OCI-LY7 (cell line): ENCODE data around the gene SUSD4. TPM values are rescaled to one million over a fixed set of nuclear protein-coding genes. Genes with fewer than 3 reads are reported as not detected.

ENCODE experiments used
- BruUV-seq: library from RNA; stranded (reverse); fragments of 400-500 nt; replicated peaks from 2 replicates; lab custom pipeline; 2021; lab: Mats Ljungman, UMichigan
- CTCF ChIA-PET: fragments of 300-600 bp; sonication (Branson Sonifier 250); formaldehyde crosslinking; loops from one replicate; lab custom pipeline; 2022; ENCODE audit warnings: antibody characterized with exemption; ENCODE audit not compliant: unreplicated experiment; lab: Charles Lee
- POLR2A ChIA-PET: fragments of 300-600 bp; sonication (Branson Sonifier 250); formaldehyde crosslinking; loops from one replicate; lab custom pipeline; 2022; ENCODE audit warnings: antibody characterized with exemption; lab: Charles Lee
- DNase-seq: peaks from one replicate; pipeline ENCODE4 v3.0.0-alpha.2; 2015; ENCODE audit warnings: low spot score
- H2AFZ ChIP-seq: fragments of 200-600 bp; sonication (generic), shearing (Covaris generic); 2 replicates; pipeline ENCODE4 v1.6.1; 2014; ENCODE audit warnings: mild to moderate bottlenecking, antibody characterized with exemption, low read length, moderate library complexity
- H3K27ac ChIP-seq: fragments of 200-600 bp; sonication (generic); 2 replicates; pipeline ENCODE4 v1.5.1; 2014; ENCODE audit warnings: mixed run types, low read depth, mild to moderate bottlenecking, moderate library complexity, low read length, inconsistent platforms; ENCODE audit not compliant: poor library complexity, severe bottlenecking
- H3K36me3 ChIP-seq: fragments of 200-600 bp; sonication (generic); 2 replicates; pipeline ENCODE4 v1.6.1; 2014; ENCODE audit warnings: mild to moderate bottlenecking, antibody characterized with exemption, low read length, moderate library complexity, mixed read lengths; ENCODE audit not compliant: insufficient read depth
- H3K4me1 ChIP-seq: fragments of 200-600 bp; sonication (generic); 2 replicates; pipeline ENCODE4 v1.5.1; 2014; ENCODE audit warnings: mild to moderate bottlenecking, low read length; ENCODE audit not compliant: insufficient read depth, poor library complexity, severe bottlenecking
- H3K4me2 ChIP-seq: fragments of 200-600 bp; sonication (generic); 2 replicates; pipeline ENCODE4 v1.6.1; 2014; ENCODE audit warnings: mild to moderate bottlenecking, low read length
- H3K4me3 ChIP-seq: fragments of 200-600 bp; sonication (generic); 2 replicates; pipeline ENCODE4 v1.5.1; 2014; ENCODE audit warnings: mild to moderate bottlenecking, low read depth, low read length; ENCODE audit not compliant: poor library complexity, severe bottlenecking
- H3K79me2 ChIP-seq: fragments of 200-600 bp; sonication (generic); 2 replicates; pipeline ENCODE4 v1.6.1; 2016; ENCODE audit warnings: low read depth, mild to moderate bottlenecking, low read length, moderate library complexity, mixed read lengths; ENCODE audit not compliant: insufficient read depth
- H3K9me2 ChIP-seq: fragments of 200-600 bp; sonication (generic); 2 replicates; pipeline ENCODE4 v1.6.1; 2016; ENCODE audit warnings: mild to moderate bottlenecking, low read length, mixed read lengths; ENCODE audit not compliant: insufficient read depth
- H3K9me3 ChIP-seq: fragments of 200-600 bp; sonication (generic); 2 replicates; pipeline ENCODE4 v1.6.1; 2014; ENCODE audit warnings: mild to moderate bottlenecking, mixed run types, low read length, mixed read lengths
- H4K20me1 ChIP-seq: fragments of 200-600 bp; sonication (generic); 2 replicates; pipeline ENCODE4 v1.6.1; 2014; ENCODE audit warnings: mild to moderate bottlenecking, antibody characterized with exemption, low read length, moderate library complexity, mixed read lengths; ENCODE audit not compliant: insufficient read depth
- CTCF ChIP-seq: fragments of 200-600 bp; sonication (generic); conservative IDR thresholded peaks from 2 replicates; pipeline ENCODE4 v1.5.1; 2014; ENCODE audit warnings: mild to moderate bottlenecking, antibody characterized with exemption, low read length, moderate library complexity, mixed read lengths
- EZH2phosphoT487 ChIP-seq: fragments of 200-600 bp; sonication (generic); IDR thresholded peaks from 2 replicates; pipeline ENCODE4 v1.6.1; 2018; ENCODE audit warnings: low read depth, borderline replicate concordance, mild to moderate bottlenecking, mixed run types, antibody characterized with exemption, low read length, moderate library complexity, mixed read lengths
- intact Hi-C: fragments of 100-400 bp; cut with micrococcal nuclease; formaldehyde crosslinking; loops from one replicate; pipeline ENCODE4 v1.10.0; 2022; ENCODE audit not compliant: unreplicated experiment
- total RNA-seq, 2 experiments: library from RNA; depleted of rRNA in 1 of 2; stranded (reverse); fragments of >200 nt in 1 of 2; shearing (Covaris generic) in 1 of 2; gene quantifications; 2 replicates each; pipeline ENCODE4 v1.2.3, GENCODE V29; 2014 to 2022

Gene SUSD4
- total RNA-seq, 2 experiments from 2014 or later = 0.42 TPM; not detected in 1

DNA sequence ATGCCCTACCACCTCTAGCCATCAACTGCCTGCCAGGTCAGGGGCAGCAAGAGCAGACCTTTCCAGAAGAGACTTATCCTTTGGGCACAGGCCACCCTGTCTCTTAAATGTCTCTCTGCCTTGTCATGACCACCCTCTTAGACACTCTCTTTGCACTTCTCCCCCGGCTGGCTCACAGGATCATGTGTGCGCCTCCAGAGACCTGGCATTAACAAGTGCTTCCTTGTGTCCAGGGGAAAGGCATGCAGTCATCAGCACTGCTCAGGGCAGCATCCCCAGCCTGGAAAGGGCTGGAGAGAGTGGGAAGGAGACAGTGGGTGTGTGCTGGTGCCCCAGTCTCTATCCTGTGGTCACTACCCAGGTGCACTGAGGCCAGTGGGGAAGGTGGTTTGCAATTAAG, 135.8 kb downstream of the SUSD4 start:
- no peak for DNase-seq
- H3K9me2 ChIP-seq = no peaks in the 10 kb centered on the region
- BruUV-seq = no TSS peak
- no peaks in the 10 kb centered on the region for H3K36me3 ChIP-seq
- ChIA-PET POLR2A (no interaction called here), CTCF (no interaction called here)
- intact Hi-C loops = no loop called here
- H3K9me3 ChIP-seq = no peaks in the 10 kb centered on the region
- no peaks in the 10 kb centered on the region for H4K20me1 ChIP-seq
- H3K79me2 ChIP-seq = no peaks in the 10 kb centered on the region
- no peak overlapping the region for H3K4me3 ChIP-seq
- H3K4me1 ChIP-seq = no peaks in the 10 kb centered on the region
- TF ChIP-seq EZH2phosphoT487 (no peak), CTCF (no peak)
- no peak overlapping the region for H2AFZ ChIP-seq
- no peak overlapping the region for H3K27ac ChIP-seq
- H3K4me2 ChIP-seq = no peak overlapping the region

DNA sequence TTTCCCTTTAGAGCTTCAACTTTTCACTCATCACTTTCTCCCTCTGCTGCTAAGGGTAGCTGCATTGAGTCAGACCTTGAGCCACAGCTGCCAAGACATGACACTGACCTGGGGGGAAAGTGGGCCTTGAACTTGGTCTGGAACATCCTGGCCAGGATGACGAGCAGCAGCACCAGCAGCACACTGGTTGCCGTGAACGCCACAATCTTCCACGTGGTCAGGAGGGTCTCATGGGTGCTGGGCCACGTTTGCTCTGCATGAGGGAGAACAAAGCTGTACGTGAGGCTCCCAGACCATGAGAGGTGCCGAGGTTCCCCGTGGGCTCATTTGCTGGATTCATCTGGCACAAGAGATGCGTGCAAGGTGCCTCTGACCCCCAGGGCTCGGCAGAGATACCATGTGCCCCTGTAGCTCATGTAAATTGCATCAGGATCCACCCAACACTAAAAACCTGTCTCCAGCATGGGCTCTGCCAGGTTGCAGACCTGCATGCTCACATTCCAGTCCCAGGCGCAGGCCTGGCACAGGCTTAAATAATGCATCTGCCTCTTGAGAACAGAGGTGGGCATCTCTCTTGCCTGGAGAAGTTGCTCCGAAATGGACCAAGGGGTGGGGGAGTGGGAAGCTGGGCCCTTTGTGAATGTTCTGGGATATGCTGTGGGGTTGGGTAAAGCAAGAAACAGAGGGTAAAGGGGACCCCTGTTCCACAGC, 136.3 kb downstream of the SUSD4 start:
- no TSS peak for BruUV-seq
- H3K4me2 ChIP-seq = no peak overlapping the region
- no peaks in the 10 kb centered on the region for H4K20me1 ChIP-seq
- H3K36me3 ChIP-seq = no peaks in the 10 kb centered on the region
- no peaks in the 10 kb centered on the region for H3K79me2 ChIP-seq
- intact Hi-C loops = no loop called here
- H3K4me3 ChIP-seq = no peak overlapping the region
- no peaks in the 10 kb centered on the region for H3K4me1 ChIP-seq
- H3K9me3 ChIP-seq = no peaks in the 10 kb centered on the region
- TF ChIP-seq EZH2phosphoT487 (no peak), CTCF (no peak)
- no peak for DNase-seq
- H2AFZ ChIP-seq = no peak overlapping the region
- ChIA-PET POLR2A (interaction anchor here (0.6 kb wide), 1 partner anchor 29 kb away, joined by 4 read pairs; no protein-coding TSS in a partner anchor), CTCF (no interaction called here)
- H3K9me2 ChIP-seq = no peaks in the 10 kb centered on the region
- no peak overlapping the region for H3K27ac ChIP-seq

DNA sequence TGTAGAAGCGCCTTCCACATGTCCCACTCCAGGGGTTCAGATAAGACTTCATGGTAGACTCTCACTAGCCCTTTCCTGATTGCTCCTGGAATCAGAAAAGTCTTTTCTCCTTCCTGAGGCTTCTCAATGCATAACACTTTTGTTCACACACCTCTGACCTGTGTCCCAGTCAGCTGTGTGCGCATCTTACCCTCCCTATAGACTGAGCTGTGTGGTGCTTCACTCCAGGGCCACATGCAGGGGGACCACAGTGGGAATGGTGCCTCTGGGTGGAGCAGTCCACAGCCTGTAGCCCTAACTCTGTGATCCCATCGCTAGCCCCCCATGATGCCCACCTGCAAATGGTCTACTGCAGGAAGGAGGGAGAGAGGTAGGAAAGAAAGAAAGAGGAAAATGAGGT, 136.9 kb downstream of the SUSD4 start:
- intact Hi-C loops = no loop called here
- no peaks in the 10 kb centered on the region for H3K9me3 ChIP-seq
- H3K9me2 ChIP-seq = no peaks in the 10 kb centered on the region
- H3K27ac ChIP-seq = no peak overlapping the region
- H3K79me2 ChIP-seq = no peaks in the 10 kb centered on the region
- no peaks in the 10 kb centered on the region for H4K20me1 ChIP-seq
- BruUV-seq = no TSS peak
- TF ChIP-seq EZH2phosphoT487 = no peak
- TF ChIP-seq CTCF = no peak
- H3K36me3 ChIP-seq = no peaks in the 10 kb centered on the region
- no peaks in the 10 kb centered on the region for H3K4me1 ChIP-seq
- DNase-seq = no peak
- no peak overlapping the region for H3K4me2 ChIP-seq
- no peak overlapping the region for H3K4me3 ChIP-seq
- CTCF ChIA-PET = no interaction called here
- H2AFZ ChIP-seq = no peak overlapping the region
- POLR2A ChIA-PET = interaction anchor here (0.6 kb wide), 1 partner anchor 29 kb away, joined by 4 read pairs; no protein-coding TSS in a partner anchor
